H4 (cell line): ENCODE data around the gene SMOC1. TPM values are rescaled to one million over a fixed set of nuclear protein-coding genes. Genes with fewer than 3 reads are reported as not detected.

ENCODE experiments used
- total RNA-seq: library from RNA; depleted of rRNA; stranded (reverse); fragments of >200 nt; shearing (Covaris generic); gene quantifications from 2 replicates; pipeline ENCODE4 v1.2.3, GENCODE V29; 2014; rRNA removed

Gene SMOC1
- total RNA-seq, 1 experiment from 2014 or later = 0.12 TPM

Other genes starting within 250 kb of the SMOC1 start
- gene SRSF5, start 112.3 kb upstream of the SMOC1 start, total RNA-seq = 83.3 and 86.9 TPM in 2 replicates
- gene SLC10A1, start 82.2 kb upstream of the SMOC1 start, total RNA-seq = not detected in 2 replicates